Astrocyte of the spinal cord (primary cell): ENCODE data around the gene PPL.
"Not testable (repeated sequence)": the region's sequence is repeated elsewhere in the genome, so short reads cannot be mapped to it uniquely, and the experiment has no call there.

ENCODE experiments used
- DNase-seq: peaks from one replicate; pipeline ENCODE4 v3.0.0; 2011; ENCODE audit warnings: low read depth, low spot score
- H3K4me3 ChIP-seq: 2 replicates; pipeline ENCODE4 v1.5.1; 2011; ENCODE audit warnings: low read depth, mild to moderate bottlenecking, low read length, moderate library complexity
- CTCF ChIP-seq: IDR thresholded peaks from 2 replicates; pipeline ENCODE4 v1.5.1; 2012; ENCODE audit warnings: low read depth, mild to moderate bottlenecking, low read length, inconsistent platforms
- in situ Hi-C: cut with HindIII; loops from 2 replicates; pipeline ENCODE4 v1.10.0; 2017; ENCODE audit warnings: low sequenced_read_pairs

Gene PPL

GRCh38 chr16:4957720-4958509, 21.0 kb upstream of the PPL start, which contains the start of gene SEC14L5:
Gene SEC14L5 (plus strand): TSS chr16:4958330. CDS start chr16:4959324, 994 bp downstream.
- in situ Hi-C loops: no loop called here
- no peak for TF ChIP-seq CTCF
- DNase-seq: peak; percentile 96
- H3K4me3 ChIP-seq: peak within 1 kb of the TSS; percentile 59

GRCh38 chr16:4957420-4957719, 20.4 kb upstream of the PPL start:
- no peak for DNase-seq
- H3K4me3 ChIP-seq: peak overlapping the region; percentile 59
- in situ Hi-C loops: no loop called here
- TF ChIP-seq CTCF: no peak

GRCh38 chr16:4954714-4955113, 17.8 kb upstream of the PPL start:
- no peak for TF ChIP-seq CTCF
- no peak for DNase-seq
- H3K4me3 ChIP-seq: no peak overlapping the region
- in situ Hi-C loops: no loop called here

GRCh38 chr16:4951583-4951982, 14.6 kb upstream of the PPL start:
- DNase-seq, in situ Hi-C loops, H3K4me3 ChIP-seq: not testable (repeated sequence)

GRCh38 chr16:4949986-4950385, 13.0 kb upstream of the PPL start:
- no peak for DNase-seq
- in situ Hi-C loops: no loop called here
- TF ChIP-seq CTCF: no peak
- no peak overlapping the region for H3K4me3 ChIP-seq

- no peak for DNase-seq
- no peak overlapping the region for H3K4me3 ChIP-seq
- in situ Hi-C loops: no loop called here
- no peak for TF ChIP-seq CTCF
Observed at GRCh38 chr16:4948903-4949766, 12.2 kb upstream of the PPL start.
